Osteoblast (primary cell): Measurements from ENCODE around the gene ZNF181. TPM values are rescaled to one million over a fixed set of nuclear protein-coding genes. Genes with fewer than 3 reads are reported as not detected.

Experiments
- DNase-seq: peaks from one replicate; pipeline ENCODE4 v3.0.0; 2011; ENCODE audit warnings: low spot score, mixed read lengths; ENCODE audit not compliant: insufficient read length; ENCODE audit errors: missing footprints
- H2AFZ ChIP-seq: 2 replicates; pipeline ENCODE4 v1.6.0; 2011; ENCODE audit warnings: mild to moderate bottlenecking, low read length
- H3K27ac ChIP-seq: 2 replicates; pipeline ENCODE4 v1.5.1; 2011; ENCODE audit warnings: mild to moderate bottlenecking, low read depth, low read length, moderate library complexity
- H3K27me3 ChIP-seq: 2 replicates; pipeline ENCODE4 v1.6.0; 2012; ENCODE audit warnings: mild to moderate bottlenecking, control low read depth, inconsistent platforms, low read length, moderate library complexity; ENCODE audit not compliant: insufficient read depth
- H3K36me3 ChIP-seq: 2 replicates; pipeline ENCODE4 v1.5.1; 2011; ENCODE audit warnings: mild to moderate bottlenecking, low read length, control low read depth, moderate library complexity; ENCODE audit not compliant: insufficient read depth
- H3K4me1 ChIP-seq: 2 replicates; pipeline ENCODE4 v1.5.1; 2011; ENCODE audit warnings: mild to moderate bottlenecking, low read length, control low read depth, moderate library complexity; ENCODE audit not compliant: insufficient read depth
- H3K4me2 ChIP-seq: 2 replicates; pipeline ENCODE4 v1.6.0; 2011; ENCODE audit warnings: mild to moderate bottlenecking, low read length; ENCODE audit not compliant: insufficient read depth
- H3K4me3 ChIP-seq: fragments of 200-600 bp; sonication (generic); 3 replicates; pipeline ENCODE4 v1.5.1; 2012; ENCODE audit warnings: mild to moderate bottlenecking, low read length, inconsistent platforms; ENCODE audit not compliant: insufficient read depth
- H3K79me2 ChIP-seq: 2 replicates; pipeline ENCODE4 v1.6.0; 2012; ENCODE audit warnings: mild to moderate bottlenecking, low read length, control low read depth, inconsistent platforms; ENCODE audit not compliant: insufficient read depth
- H3K9me3 ChIP-seq: 2 replicates; pipeline ENCODE4 v1.5.1; 2011; ENCODE audit warnings: low read depth, low read length, control low read depth
- H4K20me1 ChIP-seq: 2 replicates; pipeline ENCODE4 v1.6.0; 2012; ENCODE audit warnings: mild to moderate bottlenecking, low read length, control low read depth; ENCODE audit not compliant: insufficient read depth
- total RNA-seq: library from RNA; depleted of rRNA; stranded (reverse); fragments of >200 nt; gene quantifications from 2 replicates; pipeline ENCODE4 v1.2.3, GENCODE V29; 2012
- TF ChIP-seq, protein P1 (sequence below): IDR thresholded peaks from 2 replicates; pipeline ENCODE4 v1.5.1; 2011; ENCODE audit warnings: mild to moderate bottlenecking, low read depth, low read length, moderate library complexity; ENCODE audit errors: extremely low read depth

Gene ZNF181
- total RNA-seq, 1 donor: 23.2 TPM

DNA sequence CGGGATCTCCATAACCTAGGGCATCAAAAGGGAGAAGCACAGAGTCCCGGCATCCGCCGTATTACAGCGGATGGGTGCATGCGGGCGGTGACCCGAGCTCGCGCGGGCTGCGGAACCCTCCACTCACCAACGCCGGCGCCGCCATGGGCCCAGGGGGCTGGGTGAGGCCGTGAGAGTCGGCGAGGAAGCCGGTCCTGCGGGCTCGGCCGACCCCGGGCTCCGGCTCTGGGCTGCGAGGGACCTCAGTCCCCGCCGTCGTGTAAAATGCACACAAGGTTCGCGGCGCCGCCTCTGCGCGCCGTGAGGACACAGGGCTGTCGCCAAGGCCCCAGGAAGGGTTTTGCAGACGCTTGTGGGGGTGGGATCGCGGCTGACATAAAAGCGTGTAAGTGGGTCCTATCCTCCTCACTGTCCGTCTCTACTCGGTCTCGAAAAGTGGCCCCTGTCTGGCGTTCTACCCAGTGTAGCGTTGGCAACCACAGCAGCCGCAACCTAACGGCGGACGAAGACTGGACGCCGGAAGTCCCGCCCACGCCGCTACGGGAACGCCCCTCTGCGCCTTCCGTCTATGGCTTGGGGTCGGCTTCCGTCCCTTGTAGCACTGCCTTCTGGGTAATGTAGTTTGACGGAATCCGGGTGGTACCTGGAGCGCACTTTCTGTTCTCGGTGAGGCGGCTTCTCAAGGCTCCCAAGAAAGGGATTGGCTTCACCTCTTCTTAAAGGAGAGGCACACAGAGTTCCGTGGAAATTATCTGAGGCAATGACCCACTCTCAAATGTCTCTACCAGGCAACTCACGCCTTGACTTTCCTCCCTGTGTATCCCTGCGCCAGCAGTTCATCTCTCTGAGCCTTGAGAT is 38.9 kb downstream of the ZNF181 start, which contains the start of gene ZNF599:
Gene ZNF599 (minus strand): TSS at position 519 of the 858 bp plus-strand sequence. CDS start 374 bp downstream, at position 145.
- peaks cover 6% of the 10 kb centered on the region for H3K4me1 ChIP-seq
- TF ChIP-seq, protein P1, sequence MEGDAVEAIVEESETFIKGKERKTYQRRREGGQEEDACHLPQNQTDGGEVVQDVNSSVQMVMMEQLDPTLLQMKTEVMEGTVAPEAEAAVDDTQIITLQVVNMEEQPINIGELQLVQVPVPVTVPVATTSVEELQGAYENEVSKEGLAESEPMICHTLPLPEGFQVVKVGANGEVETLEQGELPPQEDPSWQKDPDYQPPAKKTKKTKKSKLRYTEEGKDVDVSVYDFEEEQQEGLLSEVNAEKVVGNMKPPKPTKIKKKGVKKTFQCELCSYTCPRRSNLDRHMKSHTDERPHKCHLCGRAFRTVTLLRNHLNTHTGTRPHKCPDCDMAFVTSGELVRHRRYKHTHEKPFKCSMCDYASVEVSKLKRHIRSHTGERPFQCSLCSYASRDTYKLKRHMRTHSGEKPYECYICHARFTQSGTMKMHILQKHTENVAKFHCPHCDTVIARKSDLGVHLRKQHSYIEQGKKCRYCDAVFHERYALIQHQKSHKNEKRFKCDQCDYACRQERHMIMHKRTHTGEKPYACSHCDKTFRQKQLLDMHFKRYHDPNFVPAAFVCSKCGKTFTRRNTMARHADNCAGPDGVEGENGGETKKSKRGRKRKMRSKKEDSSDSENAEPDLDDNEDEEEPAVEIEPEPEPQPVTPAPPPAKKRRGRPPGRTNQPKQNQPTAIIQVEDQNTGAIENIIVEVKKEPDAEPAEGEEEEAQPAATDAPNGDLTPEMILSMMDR: no peak
- peak within 1 kb of the TSS; percentile 96 for H3K4me2 ChIP-seq
- DNase-seq: peak; percentile 94
- no peaks in the 10 kb centered on the region for H3K27me3 ChIP-seq
- peaks cover 14% of the 10 kb centered on the region for H3K36me3 ChIP-seq
- H3K79me2 ChIP-seq: peaks cover 16% of the 10 kb centered on the region
- peak within 1 kb of the TSS; percentile 80 for H3K27ac ChIP-seq
- no peaks in the 10 kb centered on the region for H4K20me1 ChIP-seq
- H3K9me3 ChIP-seq: peaks cover 2% of the 10 kb centered on the region
- peak within 1 kb of the TSS; percentile 95 for H3K4me3 ChIP-seq
- peak within 1 kb of the TSS; percentile 99 for H2AFZ ChIP-seq

GRCh38 chr19:34773555-34773864 is 39.5 kb downstream of the ZNF181 start:
- H2AFZ ChIP-seq: peak overlapping the region; percentile 99
- peaks cover 9% of the 10 kb centered on the region for H3K36me3 ChIP-seq
- peaks cover 6% of the 10 kb centered on the region for H3K4me1 ChIP-seq
- H3K27ac ChIP-seq: no peak overlapping the region
- H3K9me3 ChIP-seq: no peaks in the 10 kb centered on the region
- peak overlapping the region; percentile 95 for H3K4me3 ChIP-seq
- H3K4me2 ChIP-seq: peak overlapping the region; percentile 96
- TF ChIP-seq, protein P1: no peak
- no peaks in the 10 kb centered on the region for H3K27me3 ChIP-seq
- DNase-seq: no peak
- H3K79me2 ChIP-seq: peaks cover 16% of the 10 kb centered on the region
- no peaks in the 10 kb centered on the region for H4K20me1 ChIP-seq

DNA sequence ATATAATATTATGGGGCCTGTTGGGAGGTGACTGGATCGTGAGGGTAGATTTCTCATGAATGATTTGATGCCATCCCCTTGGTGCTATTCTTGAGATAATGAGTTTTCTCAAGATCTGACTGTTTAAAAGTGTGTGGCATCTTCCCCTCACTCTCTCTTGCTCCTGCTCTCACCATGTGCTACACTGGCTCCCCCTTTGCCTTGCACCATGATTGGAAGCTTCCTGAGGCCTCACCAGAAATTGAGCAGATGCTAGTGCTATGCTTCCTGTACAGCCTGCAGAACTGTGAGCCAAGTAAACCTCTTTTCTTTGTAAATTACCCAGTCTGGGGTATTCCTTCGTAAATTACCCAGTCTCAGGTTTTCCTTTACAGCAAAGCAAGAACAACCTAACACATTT is 40.8 kb downstream of the ZNF181 start:
- Histone ChIP-seq H3K9me3 (no peaks in the 10 kb centered on the region), H3K4me1 (peaks cover 6% of the 10 kb centered on the region), H4K20me1 (no peaks in the 10 kb centered on the region), H3K27ac (no peak overlapping the region), H3K4me2 (no peak overlapping the region), H3K36me3 (no peaks in the 10 kb centered on the region), H3K27me3 (no peaks in the 10 kb centered on the region), H3K4me3 (no peak overlapping the region), H3K79me2 (peaks cover 16% of the 10 kb centered on the region), H2AFZ (no peak overlapping the region)
- TF ChIP-seq, protein P1: no peak
- DNase-seq: no peak

GRCh38 chr19:34778342-34778741 is 44.3 kb downstream of the ZNF181 start:
- Histone ChIP-seq H3K36me3 (no peaks in the 10 kb centered on the region), H4K20me1 (no peaks in the 10 kb centered on the region), H3K4me3 (no peak overlapping the region), H3K4me1 (no peaks in the 10 kb centered on the region), H3K4me2 (no peak overlapping the region), H3K79me2 (no peaks in the 10 kb centered on the region), H3K27me3 (no peaks in the 10 kb centered on the region), H3K27ac (no peak overlapping the region), H2AFZ (no peak overlapping the region), H3K9me3 (no peaks in the 10 kb centered on the region)
- DNase-seq: no peak
- TF ChIP-seq, protein P1: no peak
